GM19455 (cell line): Measurements from ENCODE around the gene SPANXB1.
"Not testable (repeated sequence)": the region's sequence is repeated elsewhere in the genome, so short reads cannot be mapped to it uniquely, and the experiment has no call there.

ENCODE experiments used
- ATAC-seq: cut with Tn5 transposase; IDR thresholded peaks from one replicate; pipeline ENCODE4 v1.9.1; 2021; ENCODE audit not compliant: unreplicated experiment

SPANXB1 gene

GRCh38 chrX:141002568-141002967 lies at the start of gene SPANXB1:
SPANXB1 (plus strand) TSS chrX:141002594; CDS start chrX:141002694, 100 bp downstream.
- ATAC-seq, result not testable (repeated sequence)

- ATAC-seq, result no peak
These were observed 35.4 kb upstream of the SPANXB1 start for GRCh38 chrX:140967036-140967435.

- ATAC-seq, result no peak
These were observed 31.1 kb upstream of the SPANXB1 start for GRCh38 chrX:140971099-140971795.

GRCh38 chrX:140975472-140975871 lies 26.9 kb upstream of the SPANXB1 start:
- ATAC-seq, result no peak

GRCh38 chrX:140980271-140980670 lies 22.1 kb upstream of the SPANXB1 start:
- ATAC-seq, result no peak

GRCh38 chrX:140983730-140984129 lies 18.7 kb upstream of the SPANXB1 start:
- no peak for ATAC-seq

- not testable (repeated sequence) for ATAC-seq
These were observed 2.8 kb downstream of the SPANXB1 start for GRCh38 chrX:141005243-141005642.

- ATAC-seq, result not testable (repeated sequence)
These were observed 41.9 kb downstream of the SPANXB1 start for GRCh38 chrX:141044246-141044645.

- not testable (repeated sequence) for ATAC-seq
These were observed 47.5 kb downstream of the SPANXB1 start for GRCh38 chrX:141049878-141050277.

GRCh38 chrX:141052098-141052497 lies 49.7 kb downstream of the SPANXB1 start:
- ATAC-seq, result not testable (repeated sequence)
